ENCODE results near the gene COTL1. TPM values are rescaled to one million over a fixed set of nuclear protein-coding genes. Genes with fewer than 3 reads are reported as not detected.
"Not testable (repeated sequence)": the region's sequence is repeated elsewhere in the genome, so short reads cannot be mapped to it uniquely, and the experiment has no call there.

Gene COTL1
- total and polyA plus RNA-seq, 7 donors, result 6.1 to 44.5 (median 9.8) TPM

- peak in 1 of 2 donors; percentile 52 for DNase-seq
- Histone ChIP-seq H3K27me3 (ENCODE audit: insufficient read depth in 3 of 3, low read length in 2 of 3) (peaks cover 0 to 14% (median 0%) of the 10 kb centered on the region in 3 donors), H3K36me3 (ENCODE audit: insufficient read depth in 1 of 2, low read depth in 1 of 2) (no peaks in the 10 kb centered on the region), H3K4me3 (no peak overlapping the region), H3K9me3 (no peaks in the 10 kb centered on the region), H3K4me1 (no peaks in the 10 kb centered on the region), H3K27ac (no peak overlapping the region)
- TF ChIP-seq CTCF (IDR thresholded peaks at IDR 0.05), result no peak
- intact Hi-C loops (cut with DNase I), result no loop called here
- ATAC-seq, result no peak
- 84 to 88% (median 85%) methylated on average over 16 of the region's 16 CpGs for WGBS, 3 donors
Measured at GRCh38 chr16:84562174-84562815, 55.6 kb downstream of the COTL1 start.

GRCh38 chr16:84561291-84561690 lies 56.6 kb downstream of the COTL1 start:
- intact Hi-C loops (cut with DNase I), result no loop called here
- Histone ChIP-seq H3K4me1 (no peaks in the 10 kb centered on the region), H3K27me3 (ENCODE audit: insufficient read depth in 3 of 3, low read length in 2 of 3) (peaks cover 0 to 22% (median 0%) of the 10 kb centered on the region in 3 donors), H3K36me3 (ENCODE audit: insufficient read depth in 1 of 2, low read depth in 1 of 2) (no peaks in the 10 kb centered on the region), H3K9me3 (no peaks in the 10 kb centered on the region), H3K4me3 (no peak overlapping the region), H3K27ac (no peak overlapping the region)
- TF ChIP-seq CTCF (IDR thresholded peaks at IDR 0.05), result no peak
- DNase-seq, result peak in 1 of 2 donors; percentile 11
- no peak for ATAC-seq
- 90 to 96% (median 90%) methylated on average over 7 of the region's 7 CpGs for WGBS, 3 donors

DNA sequence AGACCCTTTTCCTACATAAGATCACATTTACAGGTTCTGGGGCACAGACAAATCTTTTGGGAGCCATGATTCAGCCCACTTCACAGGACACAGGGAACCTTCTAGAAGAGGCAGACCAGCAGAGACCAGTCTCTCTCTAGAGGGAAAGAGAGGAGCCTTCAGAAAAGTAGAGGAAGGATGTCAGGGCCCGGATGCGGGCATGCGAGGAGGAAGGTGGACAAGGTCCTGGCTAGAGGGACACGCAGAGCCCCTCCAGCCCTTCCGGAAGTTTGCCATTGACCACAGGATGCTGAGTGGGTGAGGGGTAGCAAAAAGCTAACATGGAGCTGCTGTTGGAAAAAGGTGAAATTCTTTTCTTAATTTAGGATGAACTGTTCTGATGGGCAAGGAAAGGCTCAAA lies 57.6 kb downstream of the COTL1 start:
- Histone ChIP-seq H3K4me1 (no peaks in the 10 kb centered on the region), H3K27me3 (ENCODE audit: insufficient read depth in 3 of 3, low read length in 2 of 3) (peaks cover 0 to 32% (median 0%) of the 10 kb centered on the region in 3 donors), H3K9me3 (no peaks in the 10 kb centered on the region), H3K4me3 (no peak overlapping the region), H3K27ac (no peak overlapping the region), H3K36me3 (ENCODE audit: insufficient read depth in 1 of 2, low read depth in 1 of 2) (no peaks in the 10 kb centered on the region)
- no peak for TF ChIP-seq CTCF (IDR thresholded peaks at IDR 0.05)
- 81 to 88% (median 87%) methylated on average over 5 of the region's 5 CpGs for WGBS, 3 donors
- DNase-seq (peak in 1 of 2 donors; percentile 12), ATAC-seq (no peak)
- intact Hi-C loops (cut with DNase I), result no loop called here

GRCh38 chr16:84559311-84559932 lies 58.5 kb downstream of the COTL1 start:
- Histone ChIP-seq H3K4me3 (no peak overlapping the region), H3K27me3 (ENCODE audit: insufficient read depth in 3 of 3, low read length in 2 of 3) (peaks cover 0 to 33% (median 0%) of the 10 kb centered on the region in 3 donors), H3K27ac (no peak overlapping the region), H3K4me1 (no peaks in the 10 kb centered on the region), H3K36me3 (ENCODE audit: insufficient read depth in 1 of 2, low read depth in 1 of 2) (no peaks in the 10 kb centered on the region), H3K9me3 (no peaks in the 10 kb centered on the region)
- intact Hi-C loops (cut with DNase I), result no loop called here
- DNase-seq, result peak in 1 of 2 donors; percentile 20
- WGBS, 3 donors, result 55 to 68% (median 67%) methylated on average over 14 of the region's 14 CpGs
- TF ChIP-seq CTCF (IDR thresholded peaks at IDR 0.05), result no peak
- ATAC-seq, result no peak

DNA sequence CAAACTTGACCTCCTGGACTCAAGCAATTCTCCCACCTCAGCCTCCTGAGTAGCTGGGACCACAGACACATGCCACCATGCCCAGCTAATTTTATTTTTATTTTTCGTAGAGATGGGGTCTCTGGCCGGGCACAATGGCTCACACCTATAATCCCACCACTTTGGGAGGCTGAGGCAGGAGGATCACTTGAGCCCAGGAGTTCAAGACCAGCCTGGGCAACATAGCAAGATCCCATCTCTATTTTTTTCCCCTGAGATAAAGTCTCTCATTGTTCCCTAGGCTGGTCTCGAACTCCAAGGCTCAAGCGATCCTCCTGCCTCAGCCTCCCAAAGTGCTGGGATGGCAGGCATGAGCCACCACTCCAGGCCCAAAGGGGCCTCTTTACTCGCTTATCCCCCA lies 59.0 kb downstream of the COTL1 start:
- DNase-seq, result peak in 1 of 2 donors; percentile 7
- ATAC-seq; H3K4me3 ChIP-seq; intact Hi-C loops (cut with DNase I); H3K4me1 ChIP-seq; H3K27ac ChIP-seq; H3K36me3 ChIP-seq (ENCODE audit: insufficient read depth in 1 of 2, low read depth in 1 of 2); H3K9me3 ChIP-seq: not testable (repeated sequence)
- 77 to 95% (median 92%) methylated on average over 5 of the region's 5 CpGs for WGBS, 3 donors
- H3K27me3 ChIP-seq (ENCODE audit: insufficient read depth in 3 of 3, low read length in 2 of 3), result peaks cover 0 to 33% (median 0%) of the 10 kb centered on the region in 3 donors
